ENCODE data around the gene DBX1.

DNA sequence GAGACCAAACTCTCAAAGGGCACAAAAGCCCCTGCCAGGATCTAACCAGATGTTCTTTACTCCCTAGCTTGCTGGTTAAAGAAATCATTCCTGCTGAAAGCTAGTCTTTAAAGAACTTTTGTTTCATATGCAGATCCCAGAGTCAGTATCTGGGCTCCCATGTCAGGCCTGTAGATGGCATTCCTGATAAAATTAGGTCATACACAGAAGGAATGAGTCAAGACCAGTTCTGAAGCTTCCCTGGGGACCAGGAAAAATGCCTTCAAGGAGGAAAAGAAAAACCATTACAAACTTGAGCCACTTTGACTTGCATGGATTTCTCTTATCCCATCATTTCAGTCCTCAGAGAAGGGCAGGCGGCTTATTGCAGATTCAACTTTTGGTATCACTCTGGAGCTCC, 5.9 kb downstream of the DBX1 start:
- no peak for TF ChIP-seq POLR2A (IDR thresholded peaks at IDR 0.05; ENCODE audit: low read depth)
- TF ChIP-seq, protein P1, sequence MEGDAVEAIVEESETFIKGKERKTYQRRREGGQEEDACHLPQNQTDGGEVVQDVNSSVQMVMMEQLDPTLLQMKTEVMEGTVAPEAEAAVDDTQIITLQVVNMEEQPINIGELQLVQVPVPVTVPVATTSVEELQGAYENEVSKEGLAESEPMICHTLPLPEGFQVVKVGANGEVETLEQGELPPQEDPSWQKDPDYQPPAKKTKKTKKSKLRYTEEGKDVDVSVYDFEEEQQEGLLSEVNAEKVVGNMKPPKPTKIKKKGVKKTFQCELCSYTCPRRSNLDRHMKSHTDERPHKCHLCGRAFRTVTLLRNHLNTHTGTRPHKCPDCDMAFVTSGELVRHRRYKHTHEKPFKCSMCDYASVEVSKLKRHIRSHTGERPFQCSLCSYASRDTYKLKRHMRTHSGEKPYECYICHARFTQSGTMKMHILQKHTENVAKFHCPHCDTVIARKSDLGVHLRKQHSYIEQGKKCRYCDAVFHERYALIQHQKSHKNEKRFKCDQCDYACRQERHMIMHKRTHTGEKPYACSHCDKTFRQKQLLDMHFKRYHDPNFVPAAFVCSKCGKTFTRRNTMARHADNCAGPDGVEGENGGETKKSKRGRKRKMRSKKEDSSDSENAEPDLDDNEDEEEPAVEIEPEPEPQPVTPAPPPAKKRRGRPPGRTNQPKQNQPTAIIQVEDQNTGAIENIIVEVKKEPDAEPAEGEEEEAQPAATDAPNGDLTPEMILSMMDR (IDR thresholded peaks at IDR 0.05): no peak
- no peak for TF ChIP-seq POLR2AphosphoS5 (IDR thresholded peaks at IDR 0.05)

Data from esophagus muscularis mucosa (tissue), 3 donors.